CD4-positive, alpha-beta memory T cell (primary cell): ENCODE measurements around the gene AKAP13. TPM values are rescaled to one million over a fixed set of nuclear protein-coding genes. Genes with fewer than 3 reads are reported as not detected.
A peak's percentile ranks its signal among the peaks of the same experiment; 100 is the strongest.

Experiments
- CTCF ChIA-PET: fragments of 350-600 bp; sonication (Branson Sonifier 250); formaldehyde crosslinking; loops from one replicate; lab custom pipeline; 2021; ENCODE audit warnings: inconsistent platforms; ENCODE audit not compliant: partially characterized antibody; lab: Charles Lee
- POLR2A ChIA-PET: fragments of 350-600 bp; sonication (Branson Sonifier 250); formaldehyde crosslinking; loops from one replicate; lab custom pipeline; 2021; ENCODE audit not compliant: partially characterized antibody; lab: Charles Lee
- DNase-seq, 5 donors: peaks; one replicate each; pipeline versions ENCODE4 v3.0.0 to v3.0.0-alpha.2; 2020 to 2022; ENCODE audit warnings: mixed read lengths in 1 of 5
- H3K27ac ChIP-seq: one replicate; pipeline ENCODE4 v1.7.0; 2013; ENCODE audit warnings: low read depth, low read length
- H3K27me3 ChIP-seq: 2 replicates; pipeline ENCODE4 v1.7.0; 2013; ENCODE audit warnings: mild to moderate bottlenecking, low read length, moderate library complexity; ENCODE audit not compliant: insufficient read depth
- H3K36me3 ChIP-seq: 2 replicates; pipeline ENCODE4 v1.7.0; 2013; ENCODE audit warnings: mild to moderate bottlenecking, low read length, moderate library complexity; ENCODE audit not compliant: insufficient read depth
- H3K4me1 ChIP-seq: 2 replicates; pipeline ENCODE4 v1.7.0; 2013; ENCODE audit warnings: mild to moderate bottlenecking, low read length, moderate library complexity; ENCODE audit not compliant: insufficient read depth
- H3K4me3 ChIP-seq, 2 donors: one replicate each; pipeline ENCODE4 v1.7.0; 2013; ENCODE audit warnings: low read length in 2 of 2, mild to moderate bottlenecking in 1 of 2
- H3K9me3 ChIP-seq, 2 donors: one replicate each; pipeline ENCODE4 v1.7.0; 2013; ENCODE audit warnings: low read length in 2 of 2, control low read depth in 1 of 2; ENCODE audit not compliant: control insufficient read depth in 1 of 2
- H3K27ac Mint-ChIP-seq, 7 donors: one replicate each; pipeline ENCODE4 v1.8.0; 2020 to 2021; ENCODE audit warnings: mixed read lengths in 7 of 7, mild to moderate bottlenecking in 6 of 7, inconsistent platforms in 3 of 7, moderate library complexity in 3 of 7
- H3K27me3 Mint-ChIP-seq, 2 donors: one replicate each; pipeline ENCODE4 v1.8.0; 2020 to 2021; ENCODE audit warnings: mixed read lengths in 2 of 2
- H3K36me3 Mint-ChIP-seq, 2 donors: one replicate each; pipeline ENCODE4 v1.8.0; 2020 to 2021; ENCODE audit warnings: mixed read lengths in 2 of 2, inconsistent platforms in 1 of 2, mild to moderate bottlenecking in 1 of 2
- H3K4me1 Mint-ChIP-seq, 4 donors: one replicate each; pipeline ENCODE4 v1.8.0; 2020 to 2021; ENCODE audit warnings: mixed read lengths in 4 of 4, mild to moderate bottlenecking in 1 of 4
- H3K4me3 Mint-ChIP-seq, 8 donors: one replicate each; pipeline ENCODE4 v1.8.0; 2020 to 2021; ENCODE audit warnings: mixed read lengths in 8 of 8, mild to moderate bottlenecking in 7 of 8, moderate library complexity in 6 of 8, inconsistent platforms in 3 of 8
- H3K9me3 Mint-ChIP-seq, 8 donors: one replicate each; pipeline ENCODE4 v1.8.0; 2020 to 2021; ENCODE audit warnings: mixed read lengths in 8 of 8, mild to moderate bottlenecking in 5 of 8, inconsistent platforms in 3 of 8, moderate library complexity in 1 of 8
- intact Hi-C: fragments of 100-400 bp; cut with micrococcal nuclease; formaldehyde crosslinking; loops from one replicate; pipeline ENCODE4 v1.15.1; 2023
- polyA plus RNA-seq, 2 donors: library from polyadenylated mRNA; unstranded; fragments of 300-500 nt; fragmentation: Illumina TruSeq; gene quantifications; one replicate each; pipeline ENCODE4 v1.2.3, GENCODE V29; 2021
- total RNA-seq, 2 experiments: library from RNA; stranded (reverse); gene quantifications; one replicate each; pipeline ENCODE4 v1.2.3, GENCODE V29; 2021

The AKAP13 gene
- total and polyA plus RNA-seq, 4 experiments from 2014 or later: 68.7 to 319 (median 247) TPM

- ChIA-PET CTCF (interaction anchor here (0.8 to 5.4 kb wide), 13 partner anchors 10 to 149 kb away, joined by 3 to 27 read pairs (median 5); no protein-coding TSS in a partner anchor), POLR2A (interaction anchor here (0.8 to 7.6 kb wide), 19 partner anchors 9 to 310 kb away, joined by 3 to 277 read pairs (median 5); partner anchors contain the start of gene AKAP13)
- intact Hi-C loops: no loop called here
- peaks cover 63 to 83% (median 70%) of the 10 kb centered on the region in 4 donors for H3K4me1 Mint-ChIP-seq
- H3K27ac ChIP-seq: peak overlapping the region; percentile 83
- no peaks in the 10 kb centered on the region for H3K27me3 ChIP-seq
- H3K27ac Mint-ChIP-seq: peak overlapping the region; percentile 96 to 100 (median 98)
- H3K4me3 ChIP-seq: peak overlapping the region; percentile 71 to 80
- DNase-seq: peak in 2 of 5 donors; percentile 37 to 59
- H3K9me3 ChIP-seq: no peaks in the 10 kb centered on the region
- H3K9me3 Mint-ChIP-seq: no peaks in the 10 kb centered on the region
- H3K36me3 ChIP-seq: peaks cover 24% of the 10 kb centered on the region
- H3K27me3 Mint-ChIP-seq: no peaks in the 10 kb centered on the region
- peak overlapping the region; percentile 96 to 100 (median 98) for H3K4me3 Mint-ChIP-seq
- peaks cover 27 to 48% of the 10 kb centered on the region in 2 donors for H3K36me3 Mint-ChIP-seq
- peaks cover 80% of the 10 kb centered on the region for H3K4me1 ChIP-seq
These were observed 310.3 kb downstream of the AKAP13 start for GRCh38 chr15:85690561-85691231.

GRCh38 chr15:85691350-85692240, 311.2 kb downstream of the AKAP13 start:
- Mint-ChIP-seq H3K27ac (peak overlapping the region; percentile 96 to 100 (median 98)), H3K4me3 (peak overlapping the region; percentile 96 to 100 (median 98)), H3K9me3 (no peaks in the 10 kb centered on the region), H3K27me3 (no peaks in the 10 kb centered on the region), H3K36me3 (peaks cover 27 to 48% of the 10 kb centered on the region in 2 donors), H3K4me1 (peaks cover 58 to 83% (median 69%) of the 10 kb centered on the region in 4 donors)
- Histone ChIP-seq H3K4me1 (peaks cover 83% of the 10 kb centered on the region), H3K27ac (peak overlapping the region; percentile 83), H3K9me3 (no peaks in the 10 kb centered on the region), H3K36me3 (peaks cover 31% of the 10 kb centered on the region), H3K4me3 (peak overlapping the region; percentile 71 to 80), H3K27me3 (no peaks in the 10 kb centered on the region)
- intact Hi-C loops: no loop called here
- ChIA-PET POLR2A (interaction anchor here (0.6 to 7.6 kb wide), 23 partner anchors 8 to 360 kb away, joined by 3 to 277 read pairs (median 4); partner anchors contain the start of gene AKAP13), CTCF (interaction anchor here (0.8 to 5.4 kb wide), 8 partner anchors 11 to 395 kb away, joined by 3 to 27 read pairs (median 6); no protein-coding TSS in a partner anchor)
- peak in 1 of 5 donors; percentile 58 for DNase-seq

- H3K4me1 ChIP-seq: peaks cover 82% of the 10 kb centered on the region
- peak overlapping the region; percentile 71 to 80 for H3K4me3 ChIP-seq
- peak overlapping the region; percentile 83 for H3K27ac ChIP-seq
- H3K36me3 ChIP-seq: peaks cover 34% of the 10 kb centered on the region
- intact Hi-C loops: no loop called here
- peaks cover 32 to 49% of the 10 kb centered on the region in 2 donors for H3K36me3 Mint-ChIP-seq
- H3K27ac Mint-ChIP-seq: peak overlapping the region; percentile 96 to 100 (median 98)
- H3K27me3 Mint-ChIP-seq: no peaks in the 10 kb centered on the region
- ChIA-PET CTCF (interaction anchor here (1.1 to 5.4 kb wide), 8 partner anchors 10 to 396 kb away, joined by 3 to 27 read pairs (median 6); no protein-coding TSS in a partner anchor), POLR2A (interaction anchor here (0.6 to 7.6 kb wide), 18 partner anchors 8 to 361 kb away, joined by 3 to 277 read pairs (median 5); partner anchors contain the start of gene KLHL25)
- H3K9me3 ChIP-seq: no peaks in the 10 kb centered on the region
- H3K9me3 Mint-ChIP-seq: no peaks in the 10 kb centered on the region
- H3K27me3 ChIP-seq: no peaks in the 10 kb centered on the region
- no peak for DNase-seq
- H3K4me1 Mint-ChIP-seq: peaks cover 54 to 76% (median 66%) of the 10 kb centered on the region in 4 donors
- peak overlapping the region; percentile 96 to 100 (median 98) for H3K4me3 Mint-ChIP-seq
These were observed 311.9 kb downstream of the AKAP13 start for GRCh38 chr15:85692321-85692720.

DNA sequence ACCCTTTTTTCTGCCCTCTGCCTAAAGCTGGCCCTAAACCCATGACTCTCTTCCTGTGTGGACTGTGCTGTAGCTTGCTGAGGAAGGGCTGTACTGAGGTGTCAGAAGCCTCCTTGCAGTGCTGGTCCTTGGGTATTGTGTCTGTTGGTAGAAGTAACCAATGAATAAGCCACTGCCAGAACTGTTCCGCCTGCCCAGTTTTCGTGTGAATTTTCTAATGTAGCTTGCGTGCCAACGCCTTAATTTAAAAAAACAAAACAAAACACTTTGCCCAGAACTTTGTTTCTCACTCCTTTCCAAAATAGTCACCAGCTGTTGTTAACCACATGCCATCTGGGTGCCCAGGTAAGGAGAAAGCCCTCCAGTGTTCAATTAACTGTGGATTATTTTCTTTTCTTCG, 312.5 kb downstream of the AKAP13 start:
- no peaks in the 10 kb centered on the region for H3K27me3 ChIP-seq
- H3K4me1 ChIP-seq: peaks cover 81% of the 10 kb centered on the region
- H3K27me3 Mint-ChIP-seq: no peaks in the 10 kb centered on the region
- peak overlapping the region; percentile 71 to 80 for H3K4me3 ChIP-seq
- POLR2A ChIA-PET: interaction anchor here (0.6 to 7.6 kb wide), 14 partner anchors 12 to 362 kb away, joined by 3 to 277 read pairs (median 9); partner anchors contain the start of gene KLHL25
- CTCF ChIA-PET: interaction anchor here (1.3 to 5.4 kb wide), 5 partner anchors 10 to 396 kb away, joined by 3 to 21 read pairs (median 6); no protein-coding TSS in a partner anchor
- H3K9me3 ChIP-seq: no peaks in the 10 kb centered on the region
- H3K36me3 Mint-ChIP-seq: peaks cover 37 to 54% of the 10 kb centered on the region in 2 donors
- H3K9me3 Mint-ChIP-seq: no peaks in the 10 kb centered on the region
- intact Hi-C loops: loop anchor here (1.0 kb wide), 1 partner anchor 9 kb away; no protein-coding TSS in a partner anchor
- peaks cover 55 to 76% (median 65%) of the 10 kb centered on the region in 4 donors for H3K4me1 Mint-ChIP-seq
- peak; percentile 31 to 53 (median 43) for DNase-seq
- peak overlapping the region; percentile 96 to 100 (median 98) for H3K4me3 Mint-ChIP-seq
- peak overlapping the region; percentile 96 to 100 (median 98) for H3K27ac Mint-ChIP-seq
- H3K36me3 ChIP-seq: peaks cover 34% of the 10 kb centered on the region
- H3K27ac ChIP-seq: peak overlapping the region; percentile 83

DNA sequence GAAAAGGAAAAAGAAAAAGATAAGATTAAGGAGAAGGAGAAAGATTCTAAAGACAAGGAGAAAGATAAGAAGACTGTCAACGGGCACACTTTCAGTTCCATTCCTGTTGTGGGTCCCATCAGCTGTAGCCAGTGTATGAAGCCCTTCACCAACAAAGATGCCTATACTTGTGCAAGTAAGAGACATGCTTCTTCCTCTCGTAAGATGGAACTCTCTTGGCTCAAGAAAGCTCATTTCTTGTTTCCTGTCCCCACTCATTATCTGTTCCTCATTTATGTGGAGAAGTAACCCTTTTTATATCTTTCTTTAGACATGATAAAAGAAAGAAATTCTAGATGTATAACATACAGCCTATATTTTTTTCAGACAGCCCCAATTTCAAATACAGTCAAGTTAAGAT, 312.9 kb downstream of the AKAP13 start:
- Mint-ChIP-seq H3K36me3 (peaks cover 37 to 57% of the 10 kb centered on the region in 2 donors), H3K4me3 (peak overlapping the region; percentile 96 to 100 (median 98)), H3K27ac (peak overlapping the region; percentile 96 to 100 (median 98)), H3K9me3 (no peaks in the 10 kb centered on the region), H3K4me1 (peaks cover 55 to 76% (median 65%) of the 10 kb centered on the region in 4 donors), H3K27me3 (no peaks in the 10 kb centered on the region)
- peak overlapping the region; percentile 83 for H3K27ac ChIP-seq
- H3K4me1 ChIP-seq: peaks cover 79% of the 10 kb centered on the region
- no peaks in the 10 kb centered on the region for H3K27me3 ChIP-seq
- peak overlapping the region in 1 of 2 donors; percentile 80 for H3K4me3 ChIP-seq
- H3K9me3 ChIP-seq: no peaks in the 10 kb centered on the region
- H3K36me3 ChIP-seq: peaks cover 34% of the 10 kb centered on the region
- CTCF ChIA-PET: interaction anchor here (1.3 to 5.4 kb wide), 4 partner anchors 9 to 396 kb away, joined by 3 to 21 read pairs (median 10); no protein-coding TSS in a partner anchor
- no peak for DNase-seq
- intact Hi-C loops: loop anchor here (1.0 kb wide), 1 partner anchor 9 kb away; no protein-coding TSS in a partner anchor
- POLR2A ChIA-PET: interaction anchor here (0.6 to 7.6 kb wide), 11 partner anchors 11 to 362 kb away, joined by 3 to 277 read pairs (median 6); partner anchors contain the start of gene KLHL25

GRCh38 chr15:85694091-85694490, 313.7 kb downstream of the AKAP13 start:
- CTCF ChIA-PET: interaction anchor here (1.7 to 3.9 kb wide), 2 partner anchors 8 to 15 kb away, joined by 4 to 15 read pairs; no protein-coding TSS in a partner anchor
- H3K36me3 Mint-ChIP-seq: peaks cover 37 to 60% of the 10 kb centered on the region in 2 donors
- intact Hi-C loops: no loop called here

More at GRCh38 chr15:85694091-85694490, 313.7 kb downstream of the AKAP13 start:
- peak overlapping the region in 4 of 8 donors; percentile 21 to 99 (median 64) for H3K4me3 Mint-ChIP-seq
- Histone ChIP-seq H3K36me3 (peaks cover 34% of the 10 kb centered on the region), H3K27ac (peak overlapping the region; percentile 83), H3K4me3 (no peak overlapping the region), H3K27me3 (no peaks in the 10 kb centered on the region), H3K4me1 (peaks cover 78% of the 10 kb centered on the region), H3K9me3 (no peaks in the 10 kb centered on the region)
- POLR2A ChIA-PET: interaction anchor here (1.3 to 7.6 kb wide), 4 partner anchors 10 to 70 kb away, joined by 4 to 277 read pairs (median 42); no protein-coding TSS in a partner anchor
- no peaks in the 10 kb centered on the region for H3K9me3 Mint-ChIP-seq
- DNase-seq: no peak
- H3K4me1 Mint-ChIP-seq: peaks cover 47 to 71% (median 58%) of the 10 kb centered on the region in 4 donors
- H3K27ac Mint-ChIP-seq: peak overlapping the region in 6 of 7 donors; percentile 45 to 100 (median 98)
- no peaks in the 10 kb centered on the region for H3K27me3 Mint-ChIP-seq
